DMS53 (cell line): ENCODE data around the gene VHLL.

Experiments used
- DNase-seq: peaks from one replicate; lab custom pipeline; 2025; lab: John Stamatoyannopoulos, UW

Gene VHLL

DNA sequence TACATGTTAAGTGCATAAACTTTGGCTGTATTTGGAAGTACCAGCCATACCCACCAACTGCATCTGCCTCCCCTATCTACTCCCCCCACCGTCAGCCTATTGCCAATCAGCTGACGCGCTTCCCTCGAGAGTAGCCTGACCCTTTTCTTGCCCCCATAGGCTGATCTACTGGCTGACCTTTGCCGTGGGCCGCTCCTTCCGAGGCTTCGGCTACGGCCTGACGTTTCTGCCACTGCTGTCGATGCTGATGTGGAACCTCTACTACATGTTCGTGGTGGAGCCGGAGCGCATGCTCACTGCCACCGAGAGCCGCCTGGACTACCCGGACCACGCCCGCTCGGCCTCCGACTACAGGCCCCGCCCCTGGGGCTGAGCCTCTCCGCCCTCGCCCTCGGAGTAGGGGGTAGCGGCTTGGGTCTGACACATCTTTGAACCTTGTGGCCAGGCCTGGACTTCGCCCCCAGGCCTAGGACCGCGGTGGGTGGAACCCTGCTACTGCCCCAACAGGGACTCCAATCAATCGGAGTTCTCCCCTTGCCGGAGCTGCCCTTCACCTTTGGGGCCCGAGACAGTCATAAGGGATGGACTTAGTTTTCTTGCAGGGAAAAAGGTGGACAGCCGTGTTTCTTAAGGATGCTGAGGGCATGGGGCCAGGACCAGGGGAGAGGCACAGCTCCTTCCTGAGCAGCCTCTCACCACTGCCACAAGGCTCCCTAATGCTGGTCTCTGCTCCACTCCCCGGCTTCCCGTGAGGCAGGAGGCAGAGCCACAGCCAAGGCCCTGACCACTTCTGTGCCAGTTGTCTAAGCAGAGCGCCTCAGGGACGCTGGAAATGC, 7.7 kb downstream of the VHLL start:
- DNase-seq: peak; percentile 90

DNA sequence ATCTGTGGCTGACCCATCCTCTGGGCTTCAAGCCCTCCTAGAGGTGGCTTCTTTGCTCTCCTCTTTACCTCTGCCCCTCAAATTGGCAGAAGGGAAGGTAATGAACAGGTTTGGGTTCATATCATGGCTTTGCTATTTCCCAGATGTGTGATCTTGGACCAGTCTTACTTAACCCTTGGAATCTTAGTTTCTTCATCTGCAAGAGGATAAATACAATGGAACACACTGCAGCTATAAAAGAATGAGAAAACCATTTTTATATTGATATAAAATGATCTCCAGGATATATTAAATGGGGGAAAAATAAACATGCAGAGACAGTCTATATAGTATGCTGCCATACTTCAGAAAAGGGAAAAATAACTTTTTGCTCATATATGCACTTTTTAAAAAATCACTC, 9.2 kb downstream of the VHLL start:
- DNase-seq: no peak

DNA sequence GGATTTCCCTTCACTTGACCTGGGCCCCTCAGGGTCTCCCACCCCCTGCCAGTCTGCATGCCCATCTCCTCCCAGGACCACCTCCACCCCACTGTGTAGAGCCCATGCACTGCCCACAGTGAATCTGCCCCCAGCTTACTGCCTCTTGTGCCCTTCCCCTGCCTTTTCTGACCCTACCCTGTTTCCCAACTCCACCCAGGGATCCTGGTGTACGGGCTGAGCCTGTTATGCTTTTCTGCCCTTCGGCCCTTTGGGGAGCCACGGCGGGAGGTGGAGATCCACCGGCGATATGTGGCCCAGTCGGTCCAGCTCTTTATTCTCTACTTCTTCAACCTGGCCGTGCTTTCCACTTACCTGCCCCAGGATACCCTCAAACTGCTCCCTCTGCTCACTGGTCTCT, 13.0 kb downstream of the VHLL start:
- no peak for DNase-seq

DNA sequence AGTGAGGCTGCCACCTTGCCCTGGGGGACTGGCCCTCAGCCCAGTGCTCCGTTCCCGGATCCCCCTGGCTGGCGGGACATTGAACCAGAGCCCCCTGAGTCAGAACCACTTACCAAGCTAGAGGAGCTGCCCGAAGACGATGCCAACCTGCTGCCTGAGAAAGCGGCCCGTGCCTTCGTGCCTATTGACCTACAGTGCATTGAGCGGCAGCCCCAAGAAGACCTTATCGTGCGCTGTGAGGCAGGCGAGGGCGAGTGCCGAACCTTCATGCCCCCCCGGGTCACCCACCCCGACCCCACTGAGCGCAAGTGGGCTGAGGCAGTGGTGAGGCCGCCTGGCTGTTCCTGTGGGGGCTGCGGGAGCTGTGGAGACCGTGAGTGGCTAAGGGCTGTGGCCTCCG, 13.7 kb downstream of the VHLL start:
- no peak for DNase-seq

DNA sequence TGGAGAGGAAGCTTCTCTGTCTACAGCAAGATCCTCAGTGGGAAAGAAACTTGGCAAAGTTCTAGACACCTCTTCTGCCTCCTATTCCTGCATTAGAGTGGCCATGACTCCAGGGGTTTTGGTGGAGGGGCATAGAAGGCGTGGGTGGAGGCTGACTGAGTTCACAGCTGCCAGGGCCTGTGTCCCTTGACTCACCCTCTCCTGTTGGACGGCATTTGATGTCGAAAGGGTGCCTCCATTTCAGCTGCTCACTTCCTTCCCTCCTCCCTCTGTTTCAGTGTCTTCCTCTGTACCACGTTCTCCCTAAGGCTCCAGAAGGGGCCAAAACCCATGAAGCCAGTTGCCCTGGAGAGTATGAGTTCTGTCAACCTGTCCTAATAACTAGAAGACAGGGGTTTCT, 14.3 kb downstream of the VHLL start:
- DNase-seq: no peak

DNA sequence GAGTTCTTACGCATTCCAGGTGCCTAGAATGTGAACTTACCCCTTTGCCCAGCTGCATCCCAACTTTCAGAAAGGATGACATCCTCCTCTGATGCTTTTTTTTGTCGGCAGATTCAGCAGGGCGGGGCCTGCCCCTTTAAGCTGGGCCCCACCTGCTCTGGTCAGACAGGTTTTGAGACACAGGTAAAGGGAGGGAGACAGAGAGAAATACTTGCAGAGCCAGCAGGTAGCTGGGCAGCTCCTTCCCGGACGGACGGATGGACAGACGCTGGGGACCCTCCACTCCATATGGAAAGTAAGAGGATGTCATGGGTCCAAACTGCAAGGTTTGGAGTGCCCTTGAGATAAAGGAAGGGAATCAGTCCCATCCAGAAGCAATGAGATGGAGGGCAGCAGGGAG, 15.0 kb downstream of the VHLL start, which contains the start of gene TMEM79:
TSS of gene TMEM79 (plus strand) at position 214 of the 400 bp plus-strand sequence. CDS start 902 bp downstream, outside the sequence.
- peak; percentile 43 for DNase-seq

DNA sequence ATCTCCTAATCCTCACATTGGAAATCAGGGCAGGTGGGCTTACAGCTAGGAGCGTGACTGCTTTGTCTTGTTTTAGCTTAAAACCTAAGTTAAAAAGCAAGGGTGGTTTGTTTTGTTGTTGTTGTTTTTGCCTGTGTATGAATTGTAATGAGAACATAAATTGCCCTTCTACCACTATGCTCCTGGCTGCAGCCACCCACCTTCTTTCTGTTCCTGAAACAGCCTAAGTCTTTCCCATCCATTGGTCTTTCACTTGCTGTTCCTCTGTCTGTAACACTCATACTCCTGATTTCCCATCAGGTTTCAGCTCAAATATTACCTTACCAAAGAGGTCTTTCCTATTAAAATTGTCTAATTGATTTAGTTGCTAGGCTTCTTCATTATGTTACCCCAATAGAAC, 15.6 kb downstream of the VHLL start:
- no peak for DNase-seq

DNA sequence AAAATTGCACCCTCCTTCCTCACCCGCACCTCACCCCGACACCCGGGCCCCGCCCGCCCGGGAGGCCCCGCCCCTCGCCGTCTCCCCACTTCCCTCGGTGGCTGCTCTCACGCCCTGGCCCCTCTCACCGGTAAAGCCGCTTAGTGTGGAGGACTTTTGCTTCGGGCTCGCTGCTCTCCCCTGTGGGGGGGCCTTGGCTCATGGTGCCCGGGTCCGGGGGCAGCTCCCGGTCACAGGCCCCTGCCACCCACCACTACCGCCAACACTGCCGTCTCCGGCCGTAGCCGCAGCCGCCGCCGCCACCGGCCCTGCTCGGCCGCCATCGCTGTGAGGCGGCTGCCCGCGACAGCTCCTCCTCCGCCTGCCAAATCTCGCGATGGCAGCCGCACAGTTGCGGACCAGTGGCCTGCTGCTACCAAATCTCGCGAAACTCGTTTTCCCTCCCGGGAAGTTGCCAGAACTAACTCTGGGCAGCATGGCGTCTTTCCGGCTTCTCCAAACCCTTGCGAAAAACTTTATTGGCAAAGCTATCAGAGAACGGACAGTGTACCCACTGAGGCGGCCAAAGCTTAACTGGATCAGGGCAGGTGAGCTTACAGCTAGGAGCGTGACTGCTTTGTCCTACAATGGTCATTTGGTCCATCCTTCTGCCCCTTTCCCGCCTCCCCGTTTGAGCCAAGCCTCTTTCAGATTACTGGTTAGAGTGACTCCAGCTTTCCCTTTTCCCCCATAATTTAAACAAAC, 16.5 kb downstream of the VHLL start, which contains the start of gene SMG5:
TSS of gene SMG5 (minus strand) at position 347 of the 744 bp plus-strand sequence. CDS start at position 202, 145 bp downstream.
- peak; percentile 99 for DNase-seq

DNA sequence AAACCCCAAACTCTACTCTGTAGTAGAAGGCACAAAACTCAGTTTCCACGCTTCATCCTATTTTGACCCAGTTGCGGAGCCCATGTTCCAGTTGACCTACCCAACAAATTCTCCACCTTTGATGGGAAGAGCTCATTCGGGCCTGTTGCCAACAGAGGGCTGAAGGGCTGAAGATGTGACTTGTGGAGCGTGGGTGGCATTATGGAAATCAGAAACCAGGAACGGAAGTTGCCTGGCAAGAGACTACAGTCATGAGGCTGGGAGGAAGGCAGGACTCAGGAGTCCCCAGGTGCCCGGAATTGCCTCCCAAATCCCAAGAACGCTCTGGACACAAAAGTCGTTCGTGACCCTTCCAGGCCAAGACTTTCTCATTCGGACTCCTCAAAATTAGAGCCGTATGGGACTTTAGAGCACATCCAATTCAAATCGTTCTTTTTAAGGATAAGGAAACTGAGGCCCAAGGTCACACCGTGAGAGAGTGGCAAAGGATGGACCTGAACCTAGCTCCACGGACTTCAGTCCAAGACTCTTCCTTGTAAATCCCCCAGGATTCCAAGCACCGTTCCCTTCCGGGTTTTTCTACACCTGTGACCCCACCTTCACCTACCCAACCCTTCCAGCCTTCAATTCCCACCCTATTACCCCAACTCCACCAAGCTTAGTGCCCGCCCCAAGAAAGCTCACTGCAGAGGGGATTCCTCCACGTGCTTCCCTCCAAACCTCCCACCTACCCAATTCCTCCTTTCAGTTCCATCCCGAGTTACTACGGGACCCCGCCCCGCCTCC, 17.2 kb downstream of the VHLL start:
- DNase-seq: peak; percentile 74

DNA sequence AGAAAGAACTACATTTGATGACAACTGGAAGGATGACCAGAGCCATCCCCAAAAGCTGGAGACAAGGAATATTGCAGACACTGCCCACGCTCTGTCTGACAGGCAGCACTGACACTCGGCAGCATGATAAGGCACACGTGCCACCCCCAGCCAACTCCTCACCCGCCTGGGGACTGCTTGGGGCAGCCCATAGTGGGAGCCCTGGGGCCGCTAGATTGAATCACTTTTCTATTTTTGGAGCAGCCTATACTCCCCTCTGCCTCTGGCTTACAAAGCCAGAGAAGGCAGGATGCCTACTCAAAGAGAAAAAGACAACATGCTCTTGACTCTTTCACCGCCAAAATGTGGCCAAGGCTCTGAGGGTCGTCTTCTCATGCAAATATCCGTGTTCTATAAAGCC, 17.8 kb downstream of the VHLL start:
- DNase-seq: no peak

DNA sequence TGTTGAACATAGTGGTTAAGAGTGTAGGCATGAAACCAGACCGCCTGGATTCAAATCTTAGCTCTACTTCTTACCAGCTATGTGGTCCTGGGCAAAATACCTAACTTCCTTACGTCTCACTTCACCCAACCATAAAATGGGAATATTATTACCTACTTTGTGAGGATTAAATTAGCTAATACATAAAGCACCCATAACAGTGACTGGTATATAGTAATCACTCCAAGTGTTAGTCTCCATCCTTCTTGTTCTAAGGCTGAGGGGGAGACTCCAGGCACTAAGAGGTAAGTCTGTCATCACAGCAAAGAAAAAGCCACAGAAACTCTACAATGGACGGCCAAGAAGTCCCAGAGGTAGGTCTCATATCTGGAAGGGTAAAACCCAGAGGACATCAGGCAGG, 19.3 kb downstream of the VHLL start:
- no peak for DNase-seq

DNA sequence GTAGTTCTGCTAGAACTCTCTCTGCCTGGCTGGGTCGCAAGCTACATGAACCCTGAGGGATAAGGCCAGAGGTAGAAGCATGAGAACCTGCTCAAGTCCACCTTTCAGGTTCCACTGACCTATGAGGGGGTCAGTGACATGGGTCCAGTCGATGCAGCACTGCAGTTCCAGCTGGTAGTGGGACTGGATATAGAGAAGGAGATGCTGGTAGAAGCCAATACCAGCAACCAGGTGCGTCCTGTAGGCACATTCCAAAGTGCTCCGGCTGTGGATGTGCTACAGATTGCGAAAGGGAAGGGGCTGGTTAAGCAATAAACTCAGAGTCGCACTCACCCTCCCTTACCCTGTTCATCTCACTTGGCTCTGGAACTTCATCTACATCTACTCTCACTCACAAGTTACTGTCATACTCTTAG, 22.1 kb downstream of the VHLL start:
- DNase-seq: no peak

DNA sequence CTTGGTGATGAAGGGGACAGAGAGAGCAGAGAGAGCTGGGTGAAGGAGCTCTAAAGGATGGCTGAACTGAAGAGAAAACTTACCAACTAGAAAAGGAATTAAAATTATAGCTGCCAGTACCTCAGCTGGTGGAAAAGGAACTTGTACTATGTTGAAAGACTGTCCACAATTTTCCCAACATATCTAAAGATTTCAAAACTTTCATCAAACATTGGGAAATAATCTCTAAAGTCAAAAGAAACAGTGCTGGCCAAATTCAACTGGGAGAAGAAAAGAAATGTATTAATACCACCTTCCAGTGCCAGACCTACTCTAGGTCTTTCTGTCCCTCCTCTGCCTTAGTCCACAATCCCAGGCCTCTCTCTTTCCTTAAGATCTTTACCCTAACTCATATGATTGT, 22.6 kb downstream of the VHLL start:
- no peak for DNase-seq

DNA sequence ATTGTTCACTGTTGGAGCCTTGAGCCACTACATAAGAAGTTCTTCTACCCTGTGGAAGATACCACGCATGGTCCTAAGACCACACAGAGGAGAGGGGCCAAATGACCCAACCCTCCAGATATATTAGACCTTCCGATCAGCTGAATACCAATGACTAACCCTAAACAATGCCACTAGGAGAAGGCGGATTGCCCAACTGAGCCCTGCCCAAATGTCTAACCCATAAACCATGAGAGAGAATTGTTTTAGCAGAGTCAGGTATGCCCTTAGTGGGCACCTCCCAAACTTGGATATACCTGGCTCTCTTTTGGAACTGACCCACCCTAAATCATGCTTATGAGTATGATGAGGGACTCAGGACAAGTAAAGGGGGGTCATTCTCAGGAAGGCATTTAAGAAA, 28.8 kb downstream of the VHLL start:
- DNase-seq: no peak

DNA sequence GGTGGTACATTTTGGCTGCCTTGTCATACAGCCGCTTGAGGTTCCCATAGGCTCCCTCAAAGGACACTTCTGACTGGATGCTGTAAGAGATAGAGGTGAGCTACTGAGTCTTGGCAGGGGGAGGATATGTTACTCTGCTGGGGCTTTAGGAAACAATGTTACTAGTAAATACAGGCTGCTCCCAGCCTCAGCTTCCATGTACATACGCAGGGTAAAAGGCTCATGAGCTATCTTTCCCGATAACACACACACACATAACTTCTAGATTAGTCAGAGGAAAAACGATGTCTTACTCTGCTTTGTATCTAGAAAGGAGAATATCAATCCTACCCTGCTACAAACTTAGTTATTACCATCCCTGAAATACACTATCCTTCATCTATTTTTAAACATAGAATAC, 30.8 kb downstream of the VHLL start:
- DNase-seq: no peak

DNA sequence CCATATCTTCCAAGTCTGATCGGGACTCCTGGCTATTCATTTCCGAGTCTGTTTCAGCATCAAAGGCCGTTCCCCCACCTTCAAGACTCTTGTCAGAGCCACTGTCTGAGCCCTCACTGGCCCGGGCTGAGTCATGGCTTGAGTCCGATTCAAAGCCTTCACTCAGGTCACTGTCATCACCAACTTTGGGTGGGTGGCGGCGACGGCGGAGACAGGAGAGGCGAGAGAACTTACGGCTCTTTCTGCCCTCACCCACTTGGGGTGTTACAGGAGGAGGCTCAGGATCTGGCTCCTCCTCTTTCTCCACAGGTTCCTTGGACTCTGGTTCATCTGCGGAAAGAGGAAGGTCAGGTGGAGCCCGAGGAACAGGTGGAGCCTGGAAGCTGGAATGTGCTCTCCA, 33.1 kb downstream of the VHLL start:
- no peak for DNase-seq

DNA sequence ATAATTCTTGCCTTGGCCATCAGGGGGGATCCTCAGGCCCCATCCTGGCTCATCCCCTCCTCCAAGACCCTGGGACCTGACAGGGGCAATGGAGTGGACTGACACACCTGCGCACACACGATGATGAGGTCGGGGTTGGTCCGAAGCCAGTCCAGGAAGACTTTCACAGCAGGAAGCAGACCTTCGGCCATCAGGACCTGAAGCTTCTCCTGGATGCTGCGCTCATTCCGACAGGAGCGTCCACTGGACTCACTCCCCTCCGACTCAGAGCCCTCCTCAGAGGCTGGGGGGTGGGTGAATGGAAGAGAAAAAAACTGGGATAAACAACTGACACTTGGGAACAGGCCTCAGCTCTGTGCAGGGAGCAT, 35.8 kb downstream of the VHLL start:
- no peak for DNase-seq

DNA sequence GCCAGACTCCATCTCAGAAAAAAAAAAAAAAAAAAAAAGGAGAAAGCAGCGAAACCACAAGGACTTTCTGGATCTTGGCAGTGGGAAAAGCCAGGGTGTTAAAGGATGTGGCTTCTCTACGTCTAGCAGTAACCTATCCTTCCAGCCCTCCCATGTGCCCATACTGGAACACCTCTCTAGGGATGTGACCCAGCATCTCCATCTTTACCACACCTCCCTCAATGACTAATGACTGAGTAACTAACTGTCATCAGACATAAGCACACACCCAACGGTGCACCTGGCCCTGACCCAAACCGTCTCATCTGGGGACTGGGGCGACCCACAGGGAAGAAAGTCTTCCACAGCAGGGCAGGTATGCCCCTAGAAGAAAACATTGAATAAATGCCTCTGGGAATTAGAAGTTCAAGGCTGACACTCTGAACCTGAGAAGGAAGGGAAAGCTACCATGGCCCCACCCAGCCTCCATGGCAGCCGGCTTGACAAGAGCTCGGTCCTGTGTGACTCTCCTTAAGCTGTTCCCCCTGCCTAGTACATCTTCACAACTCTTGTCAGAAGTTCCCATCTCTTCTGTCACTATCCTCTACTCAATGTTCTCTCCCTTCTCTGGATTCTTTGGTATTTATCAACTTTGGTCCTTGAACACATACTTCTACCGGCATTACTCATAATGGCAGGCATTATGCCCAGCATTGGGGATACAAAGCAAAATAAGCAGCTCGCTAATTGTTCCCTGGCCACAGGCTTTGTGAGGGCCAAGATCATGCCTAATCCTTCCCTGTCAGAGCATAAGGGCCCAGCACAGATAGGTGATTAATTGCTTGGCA, 36.4 kb downstream of the VHLL start:
- no peak for DNase-seq

DNA sequence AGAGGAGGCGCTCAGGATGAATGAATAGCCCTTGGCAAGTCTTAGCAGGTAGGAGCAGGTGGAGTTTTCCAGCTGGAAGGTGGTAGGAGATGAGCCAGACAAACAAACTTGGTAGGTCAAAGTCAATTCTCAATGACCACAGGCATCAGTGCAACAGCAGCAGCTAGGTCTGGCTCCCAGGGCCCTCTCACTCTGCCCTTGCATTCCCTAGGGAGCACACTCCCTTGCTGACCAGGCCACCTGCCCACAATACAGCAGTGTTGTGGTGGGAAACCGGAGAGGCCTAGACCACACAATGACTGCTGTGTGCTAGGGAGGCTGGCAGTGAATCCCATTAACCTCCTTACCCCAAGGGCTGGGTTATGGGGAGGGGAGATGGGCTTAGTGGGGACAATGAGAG, 38.2 kb downstream of the VHLL start:
- no peak for DNase-seq

DNA sequence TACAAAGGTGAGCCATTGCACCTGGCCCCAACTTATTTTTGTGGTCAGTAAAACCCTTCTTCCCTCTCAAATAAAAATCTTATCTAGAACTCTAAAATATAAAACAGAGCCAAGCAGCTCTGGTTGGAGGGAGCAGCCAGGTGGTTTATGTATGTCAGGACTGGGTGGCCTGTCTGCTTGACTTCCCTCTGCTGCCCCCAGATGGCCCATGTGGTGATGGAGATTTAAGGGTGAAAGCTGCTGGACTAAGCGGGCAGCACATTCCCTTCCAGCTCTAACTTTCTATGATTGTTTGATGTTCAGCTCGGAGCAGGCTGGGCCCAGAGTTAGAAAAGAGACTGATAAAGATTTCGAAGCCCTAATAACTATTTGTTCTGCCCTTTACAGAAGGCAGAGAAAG, 39.3 kb downstream of the VHLL start:
- DNase-seq: no peak

DNA sequence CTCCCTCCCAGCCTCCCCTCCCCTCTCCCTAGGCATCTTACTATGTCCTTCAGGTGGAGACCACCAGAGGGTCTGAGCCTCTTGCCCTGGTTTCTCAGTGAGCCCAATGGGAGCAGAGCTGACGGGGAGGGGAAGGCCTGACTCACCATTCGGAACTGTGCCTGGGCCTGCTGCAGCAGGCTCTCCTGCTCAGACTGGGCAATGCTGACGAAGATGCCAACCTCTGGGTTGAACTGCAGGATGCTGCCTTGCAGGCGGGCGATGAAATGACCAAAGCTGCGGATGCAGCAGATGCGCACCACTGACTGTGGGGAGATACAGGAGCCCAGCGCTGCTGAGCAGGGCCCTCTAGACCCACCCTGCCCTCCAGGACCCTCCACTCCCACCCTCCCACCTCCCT, 40.2 kb downstream of the VHLL start:
- no peak for DNase-seq

DNA sequence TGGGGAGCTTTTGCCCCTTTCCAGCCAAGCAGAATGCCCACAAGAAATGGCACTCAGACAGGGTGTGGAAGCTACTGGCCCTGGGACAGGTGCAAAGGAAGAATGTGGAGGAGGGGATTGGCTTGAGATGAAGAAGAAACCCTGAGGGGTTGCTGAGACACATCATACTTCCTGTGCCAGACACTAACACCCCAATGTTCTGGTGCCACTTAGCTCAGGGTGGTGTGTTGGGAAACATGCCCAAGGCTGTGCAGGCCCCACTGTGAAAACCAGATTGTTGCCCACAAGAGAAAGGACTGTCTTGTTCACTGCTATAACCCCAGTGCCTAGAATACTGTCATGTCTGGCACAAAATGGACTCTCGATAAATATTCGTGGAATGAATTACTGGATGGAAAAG, 41.4 kb downstream of the VHLL start:
- no peak for DNase-seq
